HCEC 1CT (cell line): ENCODE results near the gene IST1.
"Not testable (repeated sequence)": the region's sequence is repeated elsewhere in the genome, so short reads cannot be mapped to it uniquely, and the experiment has no call there.

Experiments used
- DNase-seq: peaks from one replicate; pipeline ENCODE4 v3.0.0-alpha.2; 2017

The IST1 gene

DNA sequence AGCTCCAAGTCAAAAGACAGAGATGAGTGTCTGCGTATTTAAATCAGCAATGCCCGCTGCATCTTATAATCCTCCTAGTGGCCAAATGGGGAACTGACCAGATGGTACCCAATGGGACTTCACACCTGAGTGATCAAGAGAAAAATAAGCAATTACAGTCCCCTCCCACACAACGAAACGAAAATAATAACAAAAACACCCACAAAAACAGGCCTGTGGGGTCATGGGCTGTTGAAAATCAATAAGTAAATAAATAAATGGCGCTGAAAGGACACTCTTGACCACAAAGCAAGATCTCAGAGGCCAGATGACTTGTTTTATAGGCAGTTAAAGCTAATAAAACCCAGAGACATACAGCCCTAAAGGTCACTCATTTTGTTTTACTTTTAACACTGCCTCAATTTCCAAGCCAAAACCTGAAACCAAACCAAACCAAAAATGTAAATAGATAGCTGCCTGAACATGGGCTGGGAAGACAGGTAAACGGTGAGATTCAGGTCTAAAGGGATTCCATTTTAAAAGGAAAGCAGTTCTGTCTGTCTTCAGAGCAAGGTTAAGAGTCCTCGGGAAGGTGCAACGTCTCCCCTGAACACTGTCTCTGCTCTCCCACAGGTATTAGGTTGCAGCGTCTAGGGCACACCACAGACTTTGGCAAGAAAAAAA, 12.7 kb upstream of the IST1 start:
- peak; percentile 61 for DNase-seq

DNA sequence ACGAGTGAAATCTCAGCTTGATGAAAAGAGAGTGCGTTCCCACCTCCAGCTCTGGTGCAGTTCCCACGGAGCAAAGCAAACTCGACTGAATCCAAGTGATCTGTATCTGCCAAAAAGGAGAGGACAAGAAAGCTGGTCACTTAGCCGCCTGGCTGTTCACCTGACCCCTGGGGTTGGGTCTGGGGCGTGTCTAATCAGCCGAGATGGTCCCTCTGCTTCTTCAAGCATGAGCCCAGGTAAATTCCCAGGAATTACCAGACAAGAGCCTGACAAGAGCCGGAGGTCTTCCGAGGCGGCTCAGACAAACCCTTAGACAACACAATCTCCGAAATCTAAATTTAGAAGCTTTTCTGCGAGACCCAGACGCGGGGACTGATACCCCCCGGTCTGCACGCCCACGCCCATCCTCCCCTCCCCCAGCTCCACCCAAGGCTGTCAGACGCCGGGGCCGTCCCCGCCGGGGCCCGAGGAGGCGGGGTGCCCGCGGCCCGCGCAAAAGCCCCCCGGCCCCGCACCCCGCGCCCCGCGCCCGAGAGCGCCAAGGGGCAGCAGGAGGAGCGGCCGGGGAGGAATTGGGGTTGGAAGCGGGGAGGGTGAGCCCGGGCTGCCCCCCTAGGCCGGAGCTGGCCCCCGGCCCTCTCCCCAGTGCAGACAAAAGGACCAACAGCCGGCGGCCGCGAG, 12.0 kb upstream of the IST1 start:
- peak; percentile 18 for DNase-seq

DNA sequence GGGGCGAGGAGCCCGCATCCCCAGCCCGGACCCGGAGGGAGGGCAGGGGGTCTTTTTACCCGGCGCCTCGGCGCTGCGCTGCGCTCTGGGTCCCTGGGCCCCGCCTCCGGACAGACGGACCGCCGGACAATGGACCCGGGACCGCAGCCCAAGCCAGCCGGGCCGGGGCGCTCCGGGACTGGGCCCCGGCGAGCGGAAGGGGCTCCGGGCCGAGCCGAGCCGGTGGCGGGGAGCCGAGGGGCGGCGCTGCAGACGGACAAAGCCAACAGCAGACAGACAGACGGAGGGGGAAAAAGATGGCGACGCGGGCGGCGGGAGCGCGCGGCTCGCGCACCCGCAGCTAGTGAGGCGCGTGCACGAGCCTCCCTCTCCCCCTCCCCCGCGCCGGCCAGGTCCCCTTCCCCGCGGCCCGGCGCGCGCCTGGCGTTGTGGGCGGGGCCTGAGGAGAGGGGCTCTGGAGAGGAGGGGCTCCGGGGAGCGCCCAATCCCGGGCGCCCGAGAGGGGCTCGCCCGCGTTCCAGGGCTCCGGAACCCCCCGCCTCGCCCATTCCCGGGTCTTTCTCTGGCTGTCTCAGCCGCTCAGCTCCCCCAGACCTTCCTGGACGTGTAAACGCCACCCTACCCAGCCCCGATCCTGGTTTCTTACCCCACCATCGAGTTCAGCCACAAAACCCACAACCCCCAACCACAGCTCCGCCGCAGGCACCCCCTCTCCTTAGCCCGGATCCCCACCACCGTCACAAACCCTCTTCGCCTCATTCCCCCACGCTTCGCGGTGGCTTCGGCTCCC, 11.3 kb upstream of the IST1 start, which contains the start of gene ZNF821:
Gene ZNF821 (minus strand): TSS at position 334 of the 790 bp plus-strand sequence. CDS start 4,236 bp downstream, outside the sequence.
- peak; percentile 56 for DNase-seq

DNA sequence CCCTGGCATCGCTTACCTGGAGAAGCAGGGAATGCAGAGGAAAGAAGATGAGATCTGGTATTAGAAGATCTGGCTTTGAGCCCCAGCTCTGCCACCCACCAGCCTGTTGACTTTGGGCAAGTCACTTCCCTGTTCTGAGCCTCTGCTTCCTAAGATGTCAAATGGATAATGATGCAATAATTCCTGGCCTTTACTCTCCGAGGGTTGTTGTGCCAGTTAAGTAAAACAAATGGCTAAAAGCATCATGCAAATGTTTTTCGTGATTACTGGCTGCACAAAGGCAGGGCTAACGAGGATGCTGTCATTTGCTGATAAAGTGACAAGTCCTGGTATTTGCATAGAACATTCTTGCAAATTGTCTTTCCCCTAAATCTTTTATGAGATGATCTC, 10.1 kb upstream of the IST1 start:
- no peak for DNase-seq

DNA sequence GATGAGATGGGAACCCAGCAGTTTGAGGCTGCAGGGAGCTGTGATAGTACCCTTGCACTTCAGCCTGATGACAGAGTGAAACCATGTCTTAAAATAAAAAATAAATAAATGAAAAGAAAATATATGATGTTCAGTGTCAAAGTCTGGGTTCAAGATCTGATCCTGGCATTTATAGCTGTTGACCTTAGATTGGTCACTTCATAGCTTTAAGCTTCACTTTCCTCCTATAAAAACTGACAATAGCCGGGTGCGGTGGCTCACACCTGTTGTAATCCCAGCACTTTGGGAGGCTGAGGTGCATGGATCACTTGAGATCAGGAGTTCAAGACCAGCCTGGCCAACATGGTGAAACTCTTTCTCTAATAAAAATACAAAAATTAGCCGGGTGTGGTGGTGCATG, 6.2 kb upstream of the IST1 start:
- no peak for DNase-seq

DNA sequence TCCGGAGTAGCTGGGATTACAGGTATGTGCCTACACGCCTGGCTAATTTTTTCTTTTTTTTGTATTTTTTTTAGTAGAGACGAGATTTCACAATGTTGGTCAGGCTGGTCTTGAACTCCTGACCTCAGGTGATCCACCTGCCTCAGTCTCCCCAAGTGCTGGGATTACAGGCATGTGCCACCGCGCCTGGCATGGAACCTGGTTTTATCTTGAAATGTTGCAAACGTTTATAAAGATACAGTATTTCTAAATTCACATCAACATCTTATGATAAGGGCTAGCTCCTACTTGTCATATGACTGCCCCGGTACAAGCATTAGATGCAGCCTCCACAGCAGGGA, 1.5 kb upstream of the IST1 start:
- DNase-seq, result no peak

DNA sequence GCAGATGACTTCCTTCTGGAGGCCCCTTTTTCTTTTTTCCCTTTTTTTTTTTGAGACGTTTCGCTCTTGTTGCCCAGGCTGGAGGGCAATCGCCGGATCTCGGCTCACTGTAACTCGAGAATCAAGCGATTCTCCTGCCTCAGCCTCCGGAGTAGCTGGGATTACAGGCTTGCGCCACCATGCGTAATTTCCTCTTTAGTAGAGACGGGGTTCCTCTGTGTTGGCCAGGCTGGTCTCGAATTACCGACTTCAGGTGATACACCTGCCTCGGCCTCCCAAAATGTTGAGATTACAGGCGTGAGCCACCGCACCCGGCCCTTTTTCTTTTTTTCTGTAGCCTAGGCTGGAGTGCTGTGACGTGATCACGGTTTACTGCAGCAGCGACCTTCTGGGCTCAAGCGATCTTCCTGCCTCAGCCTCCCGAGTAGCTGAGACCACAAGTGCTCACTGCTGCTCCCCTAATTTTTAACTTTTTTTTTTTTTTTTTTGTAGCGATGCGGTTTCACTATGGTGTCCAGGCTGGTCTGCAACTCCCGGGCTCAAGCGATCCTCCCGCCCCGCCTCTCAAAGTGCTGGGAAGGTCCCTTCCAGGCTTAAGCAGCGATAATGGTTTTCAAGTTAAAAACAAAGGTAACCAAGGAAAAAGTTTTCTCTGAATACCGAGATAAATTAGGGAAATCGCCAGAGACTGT, 956 bp upstream of the IST1 start:
- peak; percentile 37 for DNase-seq

DNA sequence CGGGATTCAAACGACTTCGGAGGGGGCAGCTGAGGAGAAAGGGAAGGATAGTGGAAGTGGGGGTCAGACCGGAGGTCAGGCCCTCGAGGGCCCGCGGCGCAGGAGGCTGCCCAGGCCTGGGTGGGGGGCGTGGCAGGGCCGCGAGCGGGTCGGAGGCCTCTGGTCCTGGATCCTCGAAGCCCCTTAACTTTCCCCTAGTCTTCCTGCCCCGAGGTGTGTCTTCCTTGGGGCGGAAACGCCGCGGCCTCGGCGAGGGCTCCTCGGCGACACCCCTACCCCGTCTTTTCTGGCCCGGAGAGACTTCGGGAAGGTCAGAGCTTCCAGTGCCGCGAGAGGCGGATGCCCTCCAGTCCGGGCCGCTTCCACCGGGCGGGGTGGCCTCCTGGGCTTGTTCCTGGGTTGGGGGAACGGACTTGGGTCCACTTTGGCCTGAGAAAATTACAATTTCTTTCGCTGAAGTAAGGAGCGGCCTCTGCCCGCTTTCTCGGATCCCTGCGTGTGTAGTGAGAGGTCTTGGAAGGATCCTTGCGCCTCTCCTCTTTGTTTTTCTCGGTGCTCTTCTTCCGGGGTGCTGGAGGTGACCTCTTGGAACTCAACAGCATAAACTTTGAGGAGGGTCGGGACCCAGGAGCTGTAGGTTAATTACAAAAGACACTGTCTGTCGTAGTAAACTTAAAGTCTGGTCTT, 491 bp downstream of the IST1 start:
- peak; percentile 32 for DNase-seq

DNA sequence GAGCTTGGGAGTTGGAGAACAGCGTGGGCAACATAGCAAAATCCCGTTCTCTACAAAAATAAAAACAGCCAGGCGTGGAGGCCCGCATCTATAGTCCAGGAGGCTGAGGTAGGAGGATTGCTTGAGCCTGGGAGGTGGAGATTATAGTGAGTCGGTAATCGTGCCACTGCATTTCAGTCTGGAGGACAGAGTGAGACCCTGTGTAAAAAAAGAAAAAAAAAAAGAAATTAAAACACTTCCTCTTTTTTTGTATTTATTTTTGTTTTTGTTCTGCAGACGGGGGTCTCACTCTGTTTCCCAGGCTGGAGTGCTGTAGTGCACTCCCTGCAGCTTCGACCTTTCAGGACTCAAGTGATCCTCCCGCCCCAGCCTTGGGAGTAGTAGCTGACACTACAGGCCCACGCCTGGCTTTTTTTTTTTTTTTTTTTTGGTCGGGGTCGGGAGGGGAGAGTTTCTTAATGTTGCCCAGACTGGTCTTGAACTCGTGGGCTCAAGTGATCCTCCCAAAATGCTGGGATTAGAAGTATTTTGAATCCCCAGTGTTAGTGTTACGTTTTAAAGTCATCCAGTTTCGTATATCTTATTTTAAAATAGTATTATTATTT, 1.5 kb downstream of the IST1 start:
- no peak for DNase-seq

DNA sequence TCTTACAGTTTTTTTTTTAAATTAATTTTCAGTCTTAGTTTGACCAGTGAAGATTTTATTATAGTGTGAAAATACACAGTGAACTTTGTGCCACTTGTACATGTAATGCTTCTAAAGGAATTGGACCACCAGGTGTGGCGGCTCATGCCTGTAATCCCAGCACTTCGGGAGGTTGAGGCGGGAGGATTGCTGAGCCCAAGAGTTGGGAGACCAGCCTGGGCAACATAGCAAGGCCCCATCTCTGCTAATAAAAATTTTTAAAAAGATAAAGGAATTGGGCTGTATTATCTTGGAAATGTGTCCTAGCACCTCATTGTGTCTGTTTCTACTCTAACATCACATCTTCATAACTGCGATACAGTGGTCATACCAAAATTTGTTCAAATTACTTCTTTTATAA, 3.8 kb downstream of the IST1 start:
- DNase-seq, result no peak

DNA sequence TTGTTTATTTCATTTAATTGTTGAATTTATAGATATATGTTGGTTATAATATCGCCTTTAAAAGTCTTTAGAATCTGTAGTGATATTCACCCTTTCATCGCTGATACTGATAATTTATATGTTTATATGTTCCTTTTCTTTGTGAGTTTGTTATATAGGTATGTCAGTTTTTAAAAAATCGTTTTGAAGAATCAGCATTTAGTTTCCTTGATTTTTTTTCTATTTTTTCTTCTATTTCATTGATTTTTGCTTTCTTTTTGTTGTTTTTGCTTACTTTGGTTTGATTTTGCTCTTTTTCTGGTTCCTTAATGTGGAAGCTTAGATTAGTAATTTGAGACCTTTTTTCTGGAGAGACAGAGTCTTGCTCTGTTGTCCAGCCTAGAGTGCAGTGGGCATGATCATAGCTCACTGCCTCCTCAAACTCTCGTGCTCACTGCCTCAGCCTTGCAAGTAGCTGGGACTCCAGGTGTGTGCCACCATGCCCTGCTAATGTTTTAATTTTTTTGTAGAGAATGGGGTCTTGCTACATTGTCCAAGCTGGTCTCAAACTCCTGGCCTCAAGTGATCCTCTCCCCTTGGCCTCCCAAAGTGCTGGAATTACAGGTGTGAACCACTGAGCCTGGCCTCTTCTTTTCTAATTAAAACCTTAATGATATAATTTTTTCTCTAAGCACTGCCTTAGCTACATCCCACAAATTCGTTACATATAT, 7.5 kb downstream of the IST1 start:
- no peak for DNase-seq

DNA sequence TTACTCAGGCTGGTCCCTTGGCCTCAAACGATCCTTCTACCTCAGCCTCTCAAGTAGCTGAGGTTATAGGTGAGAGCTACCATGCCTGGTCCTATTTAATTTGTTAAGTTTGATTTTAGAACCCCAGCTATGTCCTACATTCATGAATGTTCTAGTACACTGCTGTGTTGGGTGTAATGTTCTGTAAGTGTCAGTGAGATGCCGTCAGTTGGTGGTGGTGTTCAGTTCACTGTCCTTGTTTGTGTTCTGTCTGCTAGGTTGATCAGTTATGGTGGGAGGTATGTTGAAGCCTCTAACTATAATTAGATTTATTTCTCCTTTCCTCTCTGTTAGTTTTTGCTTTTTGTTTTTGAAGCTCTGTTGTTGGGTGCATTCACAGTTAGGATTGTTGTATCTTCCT, 8.3 kb downstream of the IST1 start:
- DNase-seq, result no peak

DNA sequence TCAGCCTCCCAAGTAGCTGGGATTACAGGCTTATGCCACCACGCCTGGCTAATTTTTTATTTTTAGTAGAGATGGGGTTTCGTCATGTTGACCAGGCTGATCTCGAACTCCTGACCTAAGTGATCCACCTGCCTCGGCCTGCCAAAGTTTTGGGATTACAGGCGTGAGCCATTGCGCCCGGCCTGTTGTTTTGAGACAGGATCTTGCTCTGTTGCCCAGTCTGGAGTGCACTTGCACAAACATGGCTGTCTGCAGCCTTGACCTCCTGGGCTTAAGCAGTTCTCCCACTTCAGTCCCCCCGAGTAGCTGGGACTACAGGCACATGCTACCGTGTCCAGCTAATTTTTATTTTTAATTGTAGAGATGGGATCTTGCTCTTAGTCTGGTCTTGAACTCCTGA, 8.9 kb downstream of the IST1 start:
- DNase-seq, result no peak

DNA sequence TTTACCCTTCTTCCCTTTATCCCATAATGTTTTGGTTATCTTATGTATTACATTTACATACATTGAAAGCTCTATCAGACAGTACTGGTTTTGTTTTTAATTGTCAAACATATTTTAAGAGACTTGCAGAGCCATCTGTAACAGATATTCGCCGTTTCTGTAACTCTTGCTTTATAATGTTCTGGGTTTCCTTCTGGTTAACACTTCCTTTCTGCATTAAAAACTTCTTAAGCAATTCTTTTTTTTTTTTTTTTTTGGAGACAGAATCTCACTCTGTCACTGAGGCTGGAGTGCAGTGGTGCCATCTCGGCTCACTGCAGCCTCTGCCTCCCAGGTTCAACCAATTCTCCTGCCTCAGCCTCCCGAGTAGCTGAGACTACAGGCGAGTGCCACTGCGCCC, 10.4 kb downstream of the IST1 start:
- not testable (repeated sequence) for DNase-seq

DNA sequence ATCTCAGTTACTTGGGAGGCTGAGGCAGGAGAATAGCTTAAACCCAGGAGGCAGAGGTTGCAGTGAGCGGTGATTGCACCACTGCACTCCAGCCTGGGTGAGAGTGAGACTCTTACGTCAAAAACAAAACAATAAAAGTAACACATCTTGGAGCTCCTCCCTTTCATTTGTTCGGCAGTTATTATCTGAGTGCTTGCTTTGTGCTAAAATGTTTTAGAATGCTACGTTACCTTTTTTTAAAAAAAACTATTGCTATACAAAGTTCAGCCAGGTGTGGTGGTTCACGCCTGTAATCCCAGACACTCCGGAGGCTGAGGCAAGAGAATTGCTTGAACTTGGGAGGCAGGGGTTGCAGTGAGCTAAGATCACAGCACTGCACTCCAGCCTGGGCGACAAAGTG, 15.8 kb downstream of the IST1 start:
- no peak for DNase-seq

DNA sequence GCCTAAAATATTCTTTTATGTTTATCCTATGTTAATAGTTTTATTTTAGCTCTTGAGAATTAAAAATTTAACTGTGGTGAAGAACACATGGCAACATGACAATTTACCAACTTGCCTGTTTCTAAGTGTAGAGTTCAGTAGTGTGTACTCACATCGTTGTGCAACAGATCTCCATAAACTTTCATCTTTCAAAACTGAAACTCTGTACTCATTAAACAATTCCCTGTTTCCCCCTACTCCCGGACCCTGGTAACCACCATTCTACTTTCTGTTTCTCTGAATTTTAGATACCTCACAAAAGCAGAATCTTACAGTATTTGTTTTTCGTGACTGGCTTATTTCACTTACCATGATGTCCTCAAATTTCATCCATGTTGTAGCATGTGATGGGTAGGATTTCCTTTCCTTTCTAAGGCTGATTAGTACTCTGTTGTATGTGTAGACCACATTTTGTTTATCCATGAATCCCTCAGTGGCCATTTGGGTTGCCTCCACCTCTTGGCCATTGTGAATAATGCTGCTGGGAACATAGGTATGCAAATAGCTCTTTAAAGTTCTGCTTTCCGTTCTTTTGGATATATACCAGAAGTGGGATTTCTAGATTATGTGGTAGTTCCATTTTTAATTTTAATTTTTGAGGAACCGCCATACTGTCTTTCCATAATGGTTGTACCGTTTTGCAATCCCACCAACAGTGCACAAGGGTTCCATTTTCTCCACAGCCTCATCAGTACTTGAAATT, 17.4 kb downstream of the IST1 start:
- DNase-seq, result no peak

DNA sequence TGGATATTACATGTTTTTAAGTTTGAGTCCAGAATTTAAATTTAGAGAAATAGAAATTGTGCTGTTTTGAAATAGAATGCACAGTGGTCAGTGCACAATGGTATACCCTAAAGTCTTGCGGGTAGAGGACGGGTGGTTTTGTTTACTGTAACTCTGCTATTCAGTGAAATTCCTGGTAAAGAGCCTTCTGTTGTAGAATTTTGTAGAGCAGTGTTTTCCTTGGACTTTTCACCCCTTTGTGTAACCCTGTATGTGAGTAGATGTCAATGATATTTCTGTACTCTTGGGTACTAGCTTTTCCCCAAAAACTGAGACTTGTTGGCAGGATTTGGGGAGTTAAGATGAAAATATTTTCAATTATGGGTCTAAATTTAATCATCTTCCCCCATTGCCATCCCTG, 19.5 kb downstream of the IST1 start:
- no peak for DNase-seq

DNA sequence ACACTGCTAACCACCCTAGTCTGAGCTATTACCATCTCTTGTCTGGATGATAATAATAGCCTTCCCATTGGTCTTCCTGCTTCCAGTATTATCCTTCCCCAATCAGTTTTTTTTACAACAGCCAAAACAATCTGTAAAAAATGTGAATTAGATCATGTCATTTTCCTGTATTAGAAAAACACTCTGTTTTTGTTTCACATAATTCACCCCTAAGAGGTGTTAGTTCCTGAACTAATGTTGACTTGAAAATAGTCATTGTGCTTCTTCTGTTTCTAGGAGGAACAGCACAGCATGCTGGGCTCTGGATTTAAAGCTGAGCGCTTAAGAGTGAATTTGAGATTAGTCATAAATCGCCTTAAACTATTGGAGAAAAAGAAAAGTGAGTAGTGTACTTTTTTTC, 20.0 kb downstream of the IST1 start:
- DNase-seq, result no peak

DNA sequence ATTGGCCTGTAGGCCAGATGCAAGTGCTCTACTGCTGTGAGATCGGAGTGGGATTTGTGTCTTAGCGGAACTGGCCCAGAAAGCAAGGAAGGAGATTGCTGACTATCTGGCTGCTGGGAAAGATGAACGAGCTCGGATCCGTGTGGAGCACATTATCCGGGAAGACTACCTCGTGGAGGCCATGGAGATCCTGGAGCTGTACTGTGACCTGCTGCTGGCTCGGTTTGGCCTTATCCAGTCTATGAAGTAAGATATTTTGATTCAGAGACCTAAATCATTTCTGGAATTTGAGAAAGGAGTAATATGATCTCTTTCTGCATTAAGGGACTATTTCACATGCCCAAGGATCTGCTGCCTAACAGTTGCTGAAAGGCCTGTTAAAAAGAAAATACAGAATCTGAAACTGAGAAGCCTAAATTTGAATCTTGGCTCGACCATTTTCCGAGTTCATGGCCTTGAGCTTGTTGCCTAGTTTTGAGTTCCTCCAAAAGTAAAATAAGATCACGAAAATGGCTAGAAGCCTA, 21.1 kb downstream of the IST1 start:
- DNase-seq, result no peak

DNA sequence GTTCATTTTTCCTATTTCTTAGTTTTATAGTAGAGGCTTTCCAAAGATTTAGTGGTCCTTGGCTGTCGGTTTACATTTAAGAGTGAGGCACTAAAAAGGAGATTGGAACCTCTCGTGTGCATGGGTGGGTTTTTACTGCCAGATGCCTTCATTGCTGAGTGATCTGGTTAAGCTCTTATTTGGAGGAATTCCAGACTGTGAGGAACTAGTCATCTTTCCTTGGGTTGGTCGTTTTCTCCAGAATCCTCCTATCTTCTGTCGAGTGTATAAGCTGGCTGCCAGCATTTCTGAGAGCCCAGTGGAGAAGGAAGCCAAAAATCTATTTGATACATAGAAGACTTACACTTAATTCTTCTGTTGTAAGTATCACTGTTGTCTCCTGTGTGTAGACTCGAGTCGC, 22.6 kb downstream of the IST1 start:
- peak; percentile 72 for DNase-seq

DNA sequence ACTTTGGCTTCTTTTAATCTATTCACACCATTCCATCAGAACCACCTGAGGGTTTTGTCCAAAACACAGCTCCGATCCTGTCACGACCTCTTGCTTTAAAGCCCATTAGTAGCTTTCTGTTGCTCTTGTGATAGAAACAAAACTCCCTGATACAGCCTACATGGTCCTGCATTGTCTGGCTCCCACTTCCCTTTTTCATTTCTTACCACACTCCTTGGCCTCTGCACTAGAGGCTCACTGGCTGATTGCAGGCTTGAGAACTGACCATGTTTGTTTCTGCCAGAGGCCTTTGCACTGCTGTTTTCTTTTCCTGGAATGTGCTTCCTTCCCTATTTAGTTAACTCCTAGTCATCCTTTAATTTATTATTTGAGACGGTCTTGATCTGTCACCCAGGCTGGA, 23.7 kb downstream of the IST1 start:
- no peak for DNase-seq
